Left hindlimb (tissue), 1 donor: ENCODE results near the gene CLPTM1L.
"Not testable (repeated sequence)": the region's sequence is repeated elsewhere in the genome, so short reads cannot be mapped to it uniquely, and the experiment has no call there.

Source experiments
- DNase-seq: peaks from one replicate; pipeline ENCODE4 v3.0.0-alpha.2; 2018

CLPTM1L gene

GRCh38 chr5:1312993-1313833 lies 31.7 kb downstream of the CLPTM1L start:
- peak; percentile 18 for DNase-seq

DNA sequence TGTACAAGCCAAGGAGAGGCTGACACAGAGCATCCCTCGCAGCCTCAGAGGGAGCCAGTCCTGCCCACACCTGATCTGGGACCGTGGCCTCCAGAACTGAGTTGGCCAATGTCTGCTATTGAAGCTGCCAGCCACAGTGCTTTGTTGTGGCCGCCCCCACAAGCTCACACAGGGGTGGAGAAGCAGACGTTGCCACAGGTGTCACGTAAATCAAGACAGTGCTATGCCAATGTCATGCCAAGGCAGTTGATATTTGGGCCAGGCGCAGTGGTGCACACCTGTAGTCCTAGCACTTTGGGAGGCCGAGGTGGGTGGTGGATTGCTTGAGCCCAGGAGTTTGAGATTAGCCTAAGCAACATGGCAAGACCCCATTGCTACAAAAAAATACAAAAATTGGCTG lies 32.7 kb downstream of the CLPTM1L start:
- DNase-seq, result peak; percentile 6

GRCh38 chr5:1311439-1312055 lies 33.4 kb downstream of the CLPTM1L start:
- peak; percentile 13 for DNase-seq

DNA sequence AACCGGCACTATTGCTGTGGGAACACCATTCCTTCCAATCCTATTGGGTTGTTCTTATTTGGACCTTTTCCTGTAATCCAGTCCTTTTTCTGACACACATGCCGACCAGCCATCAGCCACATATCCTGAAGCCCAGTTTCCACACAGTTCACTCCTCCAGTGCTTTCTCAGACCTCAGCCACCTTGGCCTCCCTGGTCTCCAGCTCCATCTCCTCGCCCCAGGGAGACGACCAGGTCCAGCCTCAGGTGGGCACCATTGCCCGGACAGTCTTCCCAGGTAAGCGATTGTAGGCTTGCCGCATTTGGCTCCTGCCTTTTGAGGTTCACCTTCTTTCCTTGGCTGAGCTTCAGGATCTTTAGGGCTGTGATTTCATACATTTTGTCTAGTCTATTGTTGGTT lies 34.8 kb downstream of the CLPTM1L start:
- peak; percentile 6 for DNase-seq

- no peak for DNase-seq
Measured at GRCh38 chr5:1304033-1304432, 40.9 kb downstream of the CLPTM1L start.

GRCh38 chr5:1302258-1302657 lies 42.6 kb downstream of the CLPTM1L start:
- DNase-seq, result no peak

DNA sequence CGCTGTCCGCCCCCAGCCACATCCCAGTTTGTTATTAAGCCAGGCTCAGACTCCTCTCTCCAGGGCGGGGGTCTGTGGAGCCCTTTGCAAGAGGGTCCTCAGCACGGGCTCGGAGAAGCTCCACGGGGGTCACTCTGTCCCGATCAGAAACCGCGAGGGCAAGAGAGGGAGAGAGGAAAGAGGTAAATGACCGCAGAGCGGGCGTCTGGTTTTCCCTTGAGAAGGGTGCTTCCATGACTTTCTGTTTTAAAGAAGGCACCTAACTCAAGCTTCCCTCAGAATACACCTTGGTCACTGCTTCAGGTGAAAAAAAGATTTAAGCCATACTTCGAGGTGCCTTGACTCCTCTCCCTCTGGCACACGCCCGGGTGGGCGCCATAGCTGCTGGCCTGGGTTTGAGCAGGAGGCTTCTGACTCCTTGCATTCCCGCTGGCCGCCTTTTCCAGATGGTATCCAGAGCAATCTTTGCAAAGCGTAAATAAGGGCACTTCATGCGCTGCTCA lies 44.3 kb downstream of the CLPTM1L start:
- peak; percentile 1 for DNase-seq

GRCh38 chr5:1299961-1300360 lies 44.9 kb downstream of the CLPTM1L start:
- DNase-seq, result peak; percentile 2

GRCh38 chr5:1299511-1299850 lies 45.4 kb downstream of the CLPTM1L start:
- DNase-seq, result peak; percentile 14

DNA sequence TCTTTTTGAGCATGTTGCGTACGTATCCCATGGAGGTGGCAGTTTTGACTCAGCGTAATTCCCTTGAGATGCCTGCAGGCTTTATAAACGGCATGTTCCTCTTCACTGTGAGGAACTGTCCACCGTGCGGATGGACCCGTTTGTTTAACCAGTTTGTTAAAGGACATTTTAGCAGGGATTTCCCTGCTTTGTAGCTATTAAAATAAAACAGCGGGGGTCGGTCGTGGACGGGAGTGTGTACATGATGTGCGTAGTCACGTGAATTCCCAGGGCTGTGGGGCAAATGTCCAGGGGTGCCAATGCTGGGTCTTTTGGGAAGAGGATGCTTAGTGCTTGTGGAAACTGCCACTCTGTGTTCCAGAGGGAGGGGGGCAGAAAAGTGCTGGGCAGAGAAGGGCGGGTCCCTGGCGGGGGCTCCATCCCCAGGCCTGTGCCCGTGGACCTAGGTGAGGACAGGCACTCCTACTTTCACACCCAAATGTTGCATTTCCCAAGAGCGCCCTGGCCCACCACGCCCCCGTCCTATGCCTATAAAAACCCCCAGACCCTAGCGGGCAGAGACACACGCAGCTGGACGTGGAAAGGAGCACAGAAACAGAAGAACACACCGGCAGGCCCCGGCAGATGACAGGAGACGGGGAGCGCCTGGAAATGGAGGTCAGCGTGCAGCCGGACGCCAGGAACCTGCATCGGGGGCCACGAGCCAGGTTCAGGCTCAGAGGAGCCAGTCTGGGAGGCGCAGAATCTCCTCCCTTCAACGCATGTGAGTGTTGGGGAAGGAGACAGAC lies 46.0 kb downstream of the CLPTM1L start:
- DNase-seq, result peak; percentile 21

- no peak for DNase-seq
Measured at GRCh38 chr5:1298067-1298551, 46.8 kb downstream of the CLPTM1L start.

DNA sequence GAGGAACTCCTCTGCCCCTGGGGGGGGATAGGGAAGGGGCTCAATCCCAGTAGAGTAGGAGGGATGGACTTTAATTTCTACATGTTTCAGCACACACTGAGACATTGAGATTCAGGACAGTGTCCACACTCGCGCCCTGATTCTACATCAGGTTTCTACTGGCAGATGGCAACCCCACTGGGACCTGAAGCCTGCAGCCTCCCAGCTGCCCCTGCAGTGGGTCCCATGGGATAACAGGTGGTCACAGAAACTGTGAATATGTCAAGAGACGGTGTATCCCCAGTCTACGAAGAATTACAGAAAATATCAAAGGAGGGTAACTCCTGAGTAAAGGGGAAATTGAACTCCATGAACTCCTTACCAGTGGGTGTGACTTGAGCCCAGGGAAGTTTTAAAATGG lies 47.7 kb downstream of the CLPTM1L start:
- no peak for DNase-seq

GRCh38 chr5:1295650-1296037 lies 49.3 kb downstream of the CLPTM1L start:
- peak; percentile 3 for DNase-seq

DNA sequence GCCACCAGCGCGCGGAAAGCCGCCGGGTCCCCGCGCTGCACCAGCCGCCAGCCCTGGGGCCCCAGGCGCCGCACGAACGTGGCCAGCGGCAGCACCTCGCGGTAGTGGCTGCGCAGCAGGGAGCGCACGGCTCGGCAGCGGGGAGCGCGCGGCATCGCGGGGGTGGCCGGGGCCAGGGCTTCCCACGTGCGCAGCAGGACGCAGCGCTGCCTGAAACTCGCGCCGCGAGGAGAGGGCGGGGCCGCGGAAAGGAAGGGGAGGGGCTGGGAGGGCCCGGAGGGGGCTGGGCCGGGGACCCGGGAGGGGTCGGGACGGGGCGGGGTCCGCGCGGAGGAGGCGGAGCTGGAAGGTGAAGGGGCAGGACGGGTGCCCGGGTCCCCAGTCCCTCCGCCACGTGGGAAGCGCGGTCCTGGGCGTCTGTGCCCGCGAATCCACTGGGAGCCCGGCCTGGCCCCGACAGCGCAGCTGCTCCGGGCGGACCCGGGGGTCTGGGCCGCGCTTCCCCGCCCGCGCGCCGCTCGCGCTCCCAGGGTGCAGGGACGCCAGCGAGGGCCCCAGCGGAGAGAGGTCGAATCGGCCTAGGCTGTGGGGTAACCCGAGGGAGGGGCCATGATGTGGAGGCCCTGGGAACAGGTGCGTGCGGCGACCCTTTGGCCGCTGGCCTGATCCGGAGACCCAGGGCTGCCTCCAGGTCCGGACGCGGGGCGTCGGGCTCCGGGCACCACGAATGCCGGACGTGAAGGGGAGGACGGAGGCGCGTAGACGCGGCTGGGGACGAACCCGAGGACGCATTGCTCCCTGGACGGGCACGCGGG lies 49.9 kb downstream of the CLPTM1L start, which contains the start of gene TERT:
TERT (minus strand) TSS at position 234 of the 815 bp plus-strand sequence; CDS start at position 155, 79 bp downstream.
- DNase-seq, result peak; percentile 19

DNA sequence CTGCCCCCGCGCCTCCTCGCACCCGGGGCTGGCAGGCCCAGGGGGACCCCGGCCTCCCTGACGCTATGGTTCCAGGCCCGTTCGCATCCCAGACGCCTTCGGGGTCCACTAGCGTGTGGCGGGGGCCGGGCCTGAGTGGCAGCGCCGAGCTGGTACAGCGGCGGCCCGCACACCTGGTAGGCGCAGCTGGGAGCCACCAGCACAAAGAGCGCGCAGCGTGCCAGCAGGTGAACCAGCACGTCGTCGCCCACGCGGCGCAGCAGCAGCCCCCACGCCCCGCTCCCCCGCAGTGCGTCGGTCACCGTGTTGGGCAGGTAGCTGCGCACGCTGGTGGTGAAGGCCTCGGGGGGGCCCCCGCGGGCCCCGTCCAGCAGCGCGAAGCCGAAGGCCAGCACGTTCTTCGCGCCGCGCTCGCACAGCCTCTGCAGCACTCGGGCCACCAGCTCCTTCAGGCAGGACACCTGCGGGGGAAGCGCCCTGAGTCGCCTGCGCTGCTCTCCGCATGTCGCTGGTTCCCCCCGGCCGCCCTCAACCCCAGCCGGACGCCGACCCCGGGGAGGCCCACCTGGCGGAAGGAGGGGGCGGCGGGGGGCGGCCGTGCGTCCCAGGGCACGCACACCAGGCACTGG lies 50.6 kb downstream of the CLPTM1L start:
- DNase-seq, result peak; percentile 23

DNA sequence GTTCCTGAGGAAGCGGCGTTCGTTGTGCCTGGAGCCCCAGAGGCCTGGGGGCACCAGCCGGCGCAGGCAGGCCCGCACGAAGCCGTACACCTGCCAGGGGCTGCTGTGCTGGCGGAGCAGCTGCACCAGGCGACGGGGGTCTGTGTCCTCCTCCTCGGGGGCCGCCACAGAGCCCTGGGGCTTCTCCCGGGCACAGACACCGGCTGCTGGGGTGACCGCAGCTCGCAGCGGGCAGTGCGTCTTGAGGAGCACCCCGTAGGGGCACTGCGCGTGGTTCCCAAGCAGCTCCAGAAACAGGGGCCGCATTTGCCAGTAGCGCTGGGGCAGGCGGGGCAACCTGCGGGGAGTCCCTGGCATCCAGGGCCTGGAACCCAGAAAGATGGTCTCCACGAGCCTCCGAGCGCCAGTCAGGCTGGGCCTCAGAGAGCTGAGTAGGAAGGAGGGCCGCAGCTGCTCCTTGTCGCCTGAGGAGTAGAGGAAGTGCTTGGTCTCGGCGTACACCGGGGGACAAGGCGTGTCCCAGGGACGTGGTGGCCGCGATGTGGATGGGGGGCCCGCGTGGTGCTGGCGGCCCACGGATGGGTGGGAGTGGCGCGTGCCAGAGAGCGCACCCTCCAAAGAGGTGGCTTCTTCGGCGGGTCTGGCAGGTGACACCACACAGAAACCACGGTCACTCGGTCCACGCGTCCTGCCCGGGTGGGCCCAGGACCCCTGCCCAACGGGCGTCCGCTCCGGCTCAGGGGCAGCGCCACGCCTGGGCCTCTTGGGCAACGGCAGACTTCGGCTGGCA lies 51.3 kb downstream of the CLPTM1L start:
- peak; percentile 13 for DNase-seq

GRCh38 chr5:1292846-1293415 lies 52.0 kb downstream of the CLPTM1L start:
- DNase-seq, result peak; percentile 8

- DNase-seq, result peak; percentile 7
Measured at GRCh38 chr5:1292139-1292538, 52.8 kb downstream of the CLPTM1L start.

DNA sequence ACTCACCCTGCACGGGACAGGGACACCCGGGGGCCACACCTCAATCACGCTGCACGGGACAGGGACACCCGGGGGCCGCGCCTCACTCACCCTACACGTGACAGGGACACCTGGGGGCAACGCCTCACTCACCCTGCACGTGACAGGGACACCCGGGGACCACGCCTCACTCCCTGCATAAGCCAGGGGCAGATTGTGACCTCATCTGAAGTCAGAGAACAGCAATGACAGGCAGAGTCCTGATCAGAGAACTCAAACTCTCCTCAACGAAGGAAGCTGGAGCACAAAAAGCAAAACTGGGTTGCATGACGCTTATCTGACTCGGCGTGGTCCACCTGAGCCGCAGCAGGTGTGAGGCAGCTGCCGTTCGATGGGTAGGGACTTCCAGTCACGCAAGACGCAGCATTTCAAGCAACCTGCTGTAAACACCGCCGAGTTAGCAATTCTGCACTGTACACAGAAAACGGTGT lies 53.3 kb downstream of the CLPTM1L start:
- no peak for DNase-seq

GRCh38 chr5:1290956-1291355 lies 53.9 kb downstream of the CLPTM1L start:
- not testable (repeated sequence) for DNase-seq
